ENCODE measurements around the gene DMRT1. TPM values are rescaled to one million over a fixed set of nuclear protein-coding genes. Genes with fewer than 3 reads are reported as not detected.
"Not testable (repeated sequence)": the region's sequence is repeated elsewhere in the genome, so short reads cannot be mapped to it uniquely, and the experiment has no call there.

DMRT1 gene
- polyA plus RNA-seq, 4 donors: not detected

- Histone ChIP-seq H3K4me1 (ENCODE audit: control insufficient read depth in 3 of 3, insufficient read depth in 2 of 3, low read depth in 1 of 3, low read length in 2 of 3) (no peaks in the 10 kb centered on the region), H3K27ac (ENCODE audit: low read depth in 1 of 3, low read length in 2 of 3) (no peak overlapping the region), H3K4me3 (ENCODE audit: low read depth in 1 of 3, low read length in 3 of 3) (no peak overlapping the region), H3K9me3 (ENCODE audit: control insufficient read depth in 2 of 2, insufficient read depth in 1 of 2, low read depth in 1 of 2, low read length in 1 of 2) (no peaks in the 10 kb centered on the region), H3K27me3 (ENCODE audit: control insufficient read depth in 3 of 3, insufficient read depth in 3 of 3, low read length in 3 of 3) (peaks cover 9 to 53% (median 11%) of the 10 kb centered on the region in 3 donors), H3K36me3 (ENCODE audit: control insufficient read depth in 3 of 3, insufficient read depth in 2 of 3, low read depth in 1 of 3, low read length in 3 of 3) (no peaks in the 10 kb centered on the region)
- WGBS, 3 donors: 59 to 67% (median 59%) methylated on average over 7 of the region's 7 CpGs
- DNase-seq: no peak
- FAIRE-seq: no peak
Observed at GRCh38 chr9:846852-847251, 5.4 kb downstream of the DMRT1 start.

DNA sequence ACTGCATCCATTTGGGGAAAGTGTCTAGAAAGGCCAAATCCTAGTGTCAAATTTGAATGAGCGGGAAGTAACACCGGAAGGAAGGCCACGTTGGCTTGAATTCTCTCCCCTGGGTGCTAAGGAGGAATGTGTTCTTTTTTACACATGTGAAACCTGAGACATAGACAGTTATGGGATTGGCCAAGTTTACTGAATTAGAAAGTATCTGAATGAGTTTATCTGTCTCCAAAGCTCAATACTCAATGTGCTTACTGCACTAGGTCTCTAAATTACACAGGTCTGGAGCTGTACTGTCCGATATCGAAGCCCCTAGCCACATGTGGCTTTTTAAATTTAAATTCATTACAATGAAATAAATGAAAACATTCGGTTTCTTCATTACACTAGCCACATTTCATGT is 6.0 kb downstream of the DMRT1 start:
- FAIRE-seq (no peak), DNase-seq (no peak)
- Histone ChIP-seq H3K9me3 (ENCODE audit: control insufficient read depth in 2 of 2, insufficient read depth in 1 of 2, low read depth in 1 of 2, low read length in 1 of 2) (no peaks in the 10 kb centered on the region), H3K4me3 (ENCODE audit: low read depth in 1 of 3, low read length in 3 of 3) (no peak overlapping the region), H3K4me1 (ENCODE audit: control insufficient read depth in 3 of 3, insufficient read depth in 2 of 3, low read depth in 1 of 3, low read length in 2 of 3) (no peaks in the 10 kb centered on the region), H3K36me3 (ENCODE audit: control insufficient read depth in 3 of 3, insufficient read depth in 2 of 3, low read depth in 1 of 3, low read length in 3 of 3) (no peaks in the 10 kb centered on the region), H3K27ac (ENCODE audit: low read depth in 1 of 3, low read length in 2 of 3) (no peak overlapping the region), H3K27me3 (ENCODE audit: control insufficient read depth in 3 of 3, insufficient read depth in 3 of 3, low read length in 3 of 3) (peaks cover 5 to 46% (median 10%) of the 10 kb centered on the region in 3 donors)
- 45 to 62% (median 57%) methylated on average over 6 of the region's 6 CpGs for WGBS, 3 donors

GRCh38 chr9:849431-849830 is 7.9 kb downstream of the DMRT1 start:
- Histone ChIP-seq H3K4me1 (ENCODE audit: control insufficient read depth in 3 of 3, insufficient read depth in 2 of 3, low read depth in 1 of 3, low read length in 2 of 3) (no peaks in the 10 kb centered on the region), H3K9me3 (ENCODE audit: control insufficient read depth in 2 of 2, insufficient read depth in 1 of 2, low read depth in 1 of 2, low read length in 1 of 2) (no peaks in the 10 kb centered on the region), H3K27ac (ENCODE audit: low read depth in 1 of 3, low read length in 2 of 3) (no peak overlapping the region), H3K36me3 (ENCODE audit: control insufficient read depth in 3 of 3, insufficient read depth in 2 of 3, low read depth in 1 of 3, low read length in 3 of 3) (no peaks in the 10 kb centered on the region), H3K4me3 (ENCODE audit: low read depth in 1 of 3, low read length in 3 of 3) (no peak overlapping the region), H3K27me3 (ENCODE audit: control insufficient read depth in 3 of 3, insufficient read depth in 3 of 3, low read length in 3 of 3) (peaks cover 0 to 29% (median 7%) of the 10 kb centered on the region in 3 donors)
- WGBS, 3 donors: 61 to 73% (median 63%) methylated on average over 5 of the region's 5 CpGs
- no peak for FAIRE-seq
- DNase-seq: no peak

GRCh38 chr9:852539-852938 is 11.0 kb downstream of the DMRT1 start:
- Histone ChIP-seq H3K36me3 (ENCODE audit: control insufficient read depth in 3 of 3, insufficient read depth in 2 of 3, low read depth in 1 of 3, low read length in 3 of 3) (no peaks in the 10 kb centered on the region), H3K4me1 (ENCODE audit: control insufficient read depth in 3 of 3, insufficient read depth in 2 of 3, low read depth in 1 of 3, low read length in 2 of 3) (no peaks in the 10 kb centered on the region), H3K27ac (ENCODE audit: low read depth in 1 of 3, low read length in 2 of 3) (no peak overlapping the region), H3K4me3 (ENCODE audit: low read depth in 1 of 3, low read length in 3 of 3) (no peak overlapping the region), H3K9me3 (ENCODE audit: control insufficient read depth in 2 of 2, insufficient read depth in 1 of 2, low read depth in 1 of 2, low read length in 1 of 2) (no peaks in the 10 kb centered on the region), H3K27me3 (ENCODE audit: control insufficient read depth in 3 of 3, insufficient read depth in 3 of 3, low read length in 3 of 3) (peaks cover 0 to 3% (median 2%) of the 10 kb centered on the region in 3 donors)
- no peak for FAIRE-seq
- no peak for DNase-seq
- WGBS, 3 donors: 32 to 42% (median 32%) methylated on average over 4 of the region's 4 CpGs

GRCh38 chr9:859251-859650 is 17.8 kb downstream of the DMRT1 start:
- Histone ChIP-seq H3K36me3 (ENCODE audit: control insufficient read depth in 3 of 3, insufficient read depth in 2 of 3, low read depth in 1 of 3, low read length in 3 of 3) (no peaks in the 10 kb centered on the region), H3K9me3 (ENCODE audit: control insufficient read depth in 2 of 2, insufficient read depth in 1 of 2, low read depth in 1 of 2, low read length in 1 of 2) (peaks cover 0 to 12% of the 10 kb centered on the region in 2 donors), H3K27ac (ENCODE audit: low read depth in 1 of 3, low read length in 2 of 3) (no peak overlapping the region), H3K4me3 (ENCODE audit: low read depth in 1 of 3, low read length in 3 of 3) (no peak overlapping the region), H3K4me1 (ENCODE audit: control insufficient read depth in 3 of 3, insufficient read depth in 2 of 3, low read depth in 1 of 3, low read length in 2 of 3) (no peaks in the 10 kb centered on the region), H3K27me3 (ENCODE audit: control insufficient read depth in 3 of 3, insufficient read depth in 3 of 3, low read length in 3 of 3) (no peaks in the 10 kb centered on the region)
- DNase-seq (no peak), FAIRE-seq (no peak)
- 57 to 65% (median 57%) methylated on average over 6 of the region's 6 CpGs for WGBS, 3 donors

- H3K27me3 ChIP-seq (ENCODE audit: control insufficient read depth in 3 of 3, insufficient read depth in 3 of 3, low read length in 3 of 3): no peaks in the 10 kb centered on the region
- DNase-seq (no peak), FAIRE-seq (no peak)
- no peaks in the 10 kb centered on the region for H3K36me3 ChIP-seq (ENCODE audit: control insufficient read depth in 3 of 3, insufficient read depth in 2 of 3, low read depth in 1 of 3, low read length in 3 of 3)
- peaks cover 0 to 12% of the 10 kb centered on the region in 2 donors for H3K9me3 ChIP-seq (ENCODE audit: control insufficient read depth in 2 of 2, insufficient read depth in 1 of 2, low read depth in 1 of 2, low read length in 1 of 2)
- H3K4me1 ChIP-seq (ENCODE audit: control insufficient read depth in 3 of 3, insufficient read depth in 2 of 3, low read depth in 1 of 3, low read length in 2 of 3): no peaks in the 10 kb centered on the region
- WGBS, 3 donors: 46 to 68% (median 64%) methylated on average over 3 of the region's 4 CpGs
- no peak overlapping the region for H3K27ac ChIP-seq (ENCODE audit: low read depth in 1 of 3, low read length in 2 of 3)
- H3K4me3 ChIP-seq (ENCODE audit: low read depth in 1 of 3, low read length in 3 of 3): no peak overlapping the region
Observed at GRCh38 chr9:860706-861105, 19.2 kb downstream of the DMRT1 start.

- H3K27me3 ChIP-seq (ENCODE audit: control insufficient read depth in 3 of 3, insufficient read depth in 3 of 3, low read length in 3 of 3); H3K4me3 ChIP-seq (ENCODE audit: low read depth in 1 of 3, low read length in 3 of 3); H3K27ac ChIP-seq (ENCODE audit: low read depth in 1 of 3, low read length in 2 of 3); FAIRE-seq; H3K4me1 ChIP-seq (ENCODE audit: control insufficient read depth in 3 of 3, insufficient read depth in 2 of 3, low read depth in 1 of 3, low read length in 2 of 3); DNase-seq; H3K36me3 ChIP-seq (ENCODE audit: control insufficient read depth in 3 of 3, insufficient read depth in 2 of 3, low read depth in 1 of 3, low read length in 3 of 3): not testable (repeated sequence)
- WGBS, 3 donors: 93 to 96% (median 93%) methylated on average over 18 to 30 of the region's 30 CpGs
- peaks cover 0 to 12% of the 10 kb centered on the region in 2 donors for H3K9me3 ChIP-seq (ENCODE audit: control insufficient read depth in 2 of 2, insufficient read depth in 1 of 2, low read depth in 1 of 2, low read length in 1 of 2)
Observed at GRCh38 chr9:861525-861924, 20.0 kb downstream of the DMRT1 start.

DNA sequence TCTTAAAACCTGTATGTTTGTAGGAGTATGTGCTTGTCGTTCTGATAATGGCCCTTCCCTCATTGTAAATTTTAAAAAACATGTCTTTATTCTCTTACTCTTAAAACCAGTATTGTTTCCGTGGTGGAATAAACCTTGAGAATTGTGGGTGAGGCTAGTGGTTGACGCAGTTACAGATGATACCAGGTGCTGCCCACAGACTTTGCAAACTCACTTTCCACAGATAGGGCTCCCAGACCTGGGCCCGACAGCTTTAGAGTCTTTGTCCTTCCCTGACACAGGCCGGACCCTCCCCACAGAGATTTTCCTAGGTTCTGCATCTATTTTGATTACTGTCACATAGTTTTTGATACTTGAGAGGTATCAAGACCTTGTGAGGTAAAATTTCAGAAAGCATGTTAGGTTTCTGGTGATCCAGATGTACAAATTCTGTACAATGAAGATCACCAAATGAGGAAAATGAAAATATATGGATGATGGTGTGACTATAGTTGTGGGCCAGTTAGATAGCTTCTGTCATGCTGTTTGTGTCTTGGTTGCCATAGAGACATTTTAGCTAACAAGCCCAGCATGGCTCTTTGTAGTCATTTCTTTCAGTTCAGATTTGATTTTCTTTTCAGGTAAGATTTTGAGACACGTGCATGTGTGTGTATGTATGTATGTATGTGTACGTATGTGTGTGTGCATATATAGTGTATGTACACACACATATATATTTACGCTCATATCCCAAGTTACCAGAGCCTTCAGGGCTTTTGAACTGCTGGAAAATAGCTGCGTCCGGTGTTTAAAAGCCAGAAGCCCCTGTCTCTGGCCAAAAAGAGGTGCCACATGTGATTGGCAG is 33.8 kb downstream of the DMRT1 start:
- Histone ChIP-seq H3K36me3 (ENCODE audit: control insufficient read depth in 3 of 3, insufficient read depth in 2 of 3, low read depth in 1 of 3, low read length in 3 of 3) (no peaks in the 10 kb centered on the region), H3K9me3 (ENCODE audit: control insufficient read depth in 2 of 2, insufficient read depth in 1 of 2, low read depth in 1 of 2, low read length in 1 of 2) (no peaks in the 10 kb centered on the region), H3K4me1 (ENCODE audit: control insufficient read depth in 3 of 3, insufficient read depth in 2 of 3, low read depth in 1 of 3, low read length in 2 of 3) (no peaks in the 10 kb centered on the region), H3K27ac (ENCODE audit: low read depth in 1 of 3, low read length in 2 of 3) (no peak overlapping the region), H3K4me3 (ENCODE audit: low read depth in 1 of 3, low read length in 3 of 3) (no peak overlapping the region), H3K27me3 (ENCODE audit: control insufficient read depth in 3 of 3, insufficient read depth in 3 of 3, low read length in 3 of 3) (peaks cover 0 to 5% (median 0%) of the 10 kb centered on the region in 3 donors)
- DNase-seq (no peak), FAIRE-seq (no peak)
- WGBS, 3 donors: 69 to 74% (median 69%) methylated on average over 10 of the region's 10 CpGs

- WGBS, 3 donors: 76 to 77% (median 77%) methylated on average over 4 of the region's 4 CpGs
- FAIRE-seq: no peak
- Histone ChIP-seq H3K4me3 (ENCODE audit: low read depth in 1 of 3, low read length in 3 of 3) (no peak overlapping the region), H3K36me3 (ENCODE audit: control insufficient read depth in 3 of 3, insufficient read depth in 2 of 3, low read depth in 1 of 3, low read length in 3 of 3) (no peaks in the 10 kb centered on the region), H3K9me3 (ENCODE audit: control insufficient read depth in 2 of 2, insufficient read depth in 1 of 2, low read depth in 1 of 2, low read length in 1 of 2) (no peaks in the 10 kb centered on the region), H3K27me3 (ENCODE audit: control insufficient read depth in 3 of 3, insufficient read depth in 3 of 3, low read length in 3 of 3) (peaks cover 0 to 5% (median 0%) of the 10 kb centered on the region in 3 donors), H3K4me1 (ENCODE audit: control insufficient read depth in 3 of 3, insufficient read depth in 2 of 3, low read depth in 1 of 3, low read length in 2 of 3) (no peaks in the 10 kb centered on the region), H3K27ac (ENCODE audit: low read depth in 1 of 3, low read length in 2 of 3) (no peak overlapping the region)
- DNase-seq: no peak
Observed at GRCh38 chr9:876425-876824, 34.9 kb downstream of the DMRT1 start.
